PFSK-1 (cell line): ENCODE measurements around the gene PHF12.

ENCODE experiments used
- FOXP2 ChIP-seq: optimal IDR thresholded peaks from 2 replicates; pipeline ENCODE3; 2011; ENCODE audit warnings: borderline replicate concordance, control low read depth, inconsistent platforms; ENCODE audit not compliant: insufficient read depth; ENCODE audit errors: extremely low read length, extremely low read depth
- POLR2AphosphoS5 ChIP-seq: IDR thresholded peaks from 2 replicates; pipeline ENCODE4 v1.6.1; 2012; ENCODE audit warnings: low read depth, mild to moderate bottlenecking, control low read depth, low read length, moderate library complexity
- SIN3A ChIP-seq: IDR thresholded peaks from 2 replicates; pipeline ENCODE4 v1.6.1; 2012; ENCODE audit warnings: mild to moderate bottlenecking, low read length, moderate library complexity, borderline replicate concordance; ENCODE audit not compliant: insufficient read depth
- TAF1 ChIP-seq: IDR thresholded peaks from 2 replicates; pipeline ENCODE4 v1.6.1; 2012; ENCODE audit warnings: low read length, control low read depth, borderline replicate concordance; ENCODE audit not compliant: insufficient read depth
- TF ChIP-seq, protein P1 (sequence below), 2 experiments: IDR thresholded peaks; 2 replicates each; pipeline versions ENCODE4 v1.6.1 to v1.8.0; 2011 to 2012; ENCODE audit warnings: low read depth in 2 of 2, low read length in 2 of 2, control low read depth in 1 of 2, inconsistent platforms in 1 of 2, mild to moderate bottlenecking in 1 of 2, moderate library complexity in 1 of 2; ENCODE audit not compliant: insufficient read depth in 1 of 2

Gene PHF12

DNA sequence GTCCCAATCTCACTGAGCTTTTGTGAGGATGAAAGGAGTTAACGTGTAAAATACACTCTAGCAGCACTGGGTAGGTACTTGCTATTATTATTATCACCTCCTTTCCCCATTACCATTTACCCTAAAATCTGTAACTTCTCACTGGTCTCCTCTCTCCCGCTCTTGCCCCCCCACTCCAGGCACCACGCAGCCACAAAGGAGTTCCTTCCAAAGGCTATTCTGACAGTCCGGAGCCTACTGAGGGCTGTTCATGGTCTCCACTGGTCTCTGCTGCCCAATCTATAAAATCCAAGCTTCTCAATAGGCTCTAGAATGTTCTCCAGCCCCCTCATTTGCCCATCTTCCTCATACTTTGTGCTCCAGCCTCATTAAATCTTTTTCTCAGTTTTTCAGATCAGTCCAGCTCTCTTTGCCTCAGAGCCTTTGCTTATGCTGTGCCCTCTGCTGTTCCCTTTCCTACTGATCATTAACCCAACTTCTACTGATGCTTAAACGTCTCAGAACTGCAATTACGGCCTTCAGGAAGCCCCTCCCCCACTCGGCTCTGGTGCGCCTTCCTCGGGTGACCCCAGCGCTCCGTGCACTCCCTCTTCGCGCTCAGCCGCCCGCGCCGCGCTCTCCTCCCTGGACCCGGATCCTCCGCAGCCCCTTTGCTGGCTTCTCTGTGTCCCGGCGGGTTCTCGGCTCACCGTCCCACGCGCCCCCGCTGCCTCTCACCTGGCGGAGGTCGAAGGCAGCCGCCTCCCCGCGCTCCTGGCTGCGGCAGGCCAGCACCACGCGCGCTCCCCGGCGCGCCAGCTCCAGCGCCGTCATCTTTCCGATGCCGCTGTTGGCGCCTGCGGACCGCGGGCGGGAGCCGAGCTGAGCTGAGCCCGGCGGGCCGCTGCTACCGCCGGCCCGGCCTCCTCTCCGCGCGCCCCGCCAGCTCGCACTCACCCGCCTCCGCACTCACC is 49.2 kb downstream of the PHF12 start:
- TF ChIP-seq, protein P1, sequence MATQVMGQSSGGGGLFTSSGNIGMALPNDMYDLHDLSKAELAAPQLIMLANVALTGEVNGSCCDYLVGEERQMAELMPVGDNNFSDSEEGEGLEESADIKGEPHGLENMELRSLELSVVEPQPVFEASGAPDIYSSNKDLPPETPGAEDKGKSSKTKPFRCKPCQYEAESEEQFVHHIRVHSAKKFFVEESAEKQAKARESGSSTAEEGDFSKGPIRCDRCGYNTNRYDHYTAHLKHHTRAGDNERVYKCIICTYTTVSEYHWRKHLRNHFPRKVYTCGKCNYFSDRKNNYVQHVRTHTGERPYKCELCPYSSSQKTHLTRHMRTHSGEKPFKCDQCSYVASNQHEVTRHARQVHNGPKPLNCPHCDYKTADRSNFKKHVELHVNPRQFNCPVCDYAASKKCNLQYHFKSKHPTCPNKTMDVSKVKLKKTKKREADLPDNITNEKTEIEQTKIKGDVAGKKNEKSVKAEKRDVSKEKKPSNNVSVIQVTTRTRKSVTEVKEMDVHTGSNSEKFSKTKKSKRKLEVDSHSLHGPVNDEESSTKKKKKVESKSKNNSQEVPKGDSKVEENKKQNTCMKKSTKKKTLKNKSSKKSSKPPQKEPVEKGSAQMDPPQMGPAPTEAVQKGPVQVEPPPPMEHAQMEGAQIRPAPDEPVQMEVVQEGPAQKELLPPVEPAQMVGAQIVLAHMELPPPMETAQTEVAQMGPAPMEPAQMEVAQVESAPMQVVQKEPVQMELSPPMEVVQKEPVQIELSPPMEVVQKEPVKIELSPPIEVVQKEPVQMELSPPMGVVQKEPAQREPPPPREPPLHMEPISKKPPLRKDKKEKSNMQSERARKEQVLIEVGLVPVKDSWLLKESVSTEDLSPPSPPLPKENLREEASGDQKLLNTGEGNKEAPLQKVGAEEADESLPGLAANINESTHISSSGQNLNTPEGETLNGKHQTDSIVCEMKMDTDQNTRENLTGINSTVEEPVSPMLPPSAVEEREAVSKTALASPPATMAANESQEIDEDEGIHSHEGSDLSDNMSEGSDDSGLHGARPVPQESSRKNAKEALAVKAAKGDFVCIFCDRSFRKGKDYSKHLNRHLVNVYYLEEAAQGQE (IDR thresholded peaks at IDR 0.05; ENCODE audit: insufficient read depth in 1 of 2, low read depth in 2 of 2, low read length in 2 of 2): no peak
- no peak for TF ChIP-seq FOXP2
- peak; percentile 32; the same call in 1 of the 2 replicates for TF ChIP-seq TAF1

DNA sequence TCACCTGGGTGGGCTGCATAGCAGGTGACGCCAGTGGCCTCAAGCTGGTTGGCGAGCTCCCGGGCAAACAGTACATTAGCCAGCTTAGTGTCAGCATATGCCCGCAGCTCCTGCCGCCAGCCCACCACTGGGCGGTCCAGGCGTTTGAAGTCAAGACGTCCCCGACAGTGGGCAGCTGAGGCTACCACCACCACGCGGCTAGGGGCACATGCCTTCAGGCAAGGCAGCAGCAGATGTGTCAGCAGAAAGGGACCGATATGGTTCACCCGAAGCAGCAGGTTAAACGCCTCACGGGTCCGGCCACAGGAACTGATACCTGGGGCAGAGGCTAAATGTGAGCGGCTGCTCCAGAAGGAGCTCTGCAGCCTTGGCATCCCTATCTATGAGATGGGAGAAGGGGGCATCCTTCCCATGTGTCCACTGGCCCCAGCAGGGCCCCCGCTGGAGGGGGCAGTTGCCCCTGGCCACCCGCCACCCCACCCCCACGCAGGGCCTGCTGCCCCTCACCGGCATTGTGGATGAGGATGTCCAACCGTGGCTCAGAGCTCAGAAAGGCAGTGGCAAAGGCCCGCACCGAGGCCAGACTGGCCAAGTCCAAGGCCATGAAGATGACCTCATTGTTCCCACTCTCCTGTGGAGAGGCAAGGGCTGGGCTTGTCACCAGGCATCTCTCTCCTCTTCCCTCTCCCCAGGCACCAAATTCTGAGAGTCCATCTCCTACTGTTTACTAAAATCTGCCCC is 50.2 kb downstream of the PHF12 start:
- TF ChIP-seq POLR2AphosphoS5 (no peak), TAF1 (no peak), SIN3A (no peak), FOXP2 (no peak)
- TF ChIP-seq, protein P1 (IDR thresholded peaks at IDR 0.05; ENCODE audit: insufficient read depth in 1 of 2, low read depth in 2 of 2, low read length in 2 of 2): no peak

DNA sequence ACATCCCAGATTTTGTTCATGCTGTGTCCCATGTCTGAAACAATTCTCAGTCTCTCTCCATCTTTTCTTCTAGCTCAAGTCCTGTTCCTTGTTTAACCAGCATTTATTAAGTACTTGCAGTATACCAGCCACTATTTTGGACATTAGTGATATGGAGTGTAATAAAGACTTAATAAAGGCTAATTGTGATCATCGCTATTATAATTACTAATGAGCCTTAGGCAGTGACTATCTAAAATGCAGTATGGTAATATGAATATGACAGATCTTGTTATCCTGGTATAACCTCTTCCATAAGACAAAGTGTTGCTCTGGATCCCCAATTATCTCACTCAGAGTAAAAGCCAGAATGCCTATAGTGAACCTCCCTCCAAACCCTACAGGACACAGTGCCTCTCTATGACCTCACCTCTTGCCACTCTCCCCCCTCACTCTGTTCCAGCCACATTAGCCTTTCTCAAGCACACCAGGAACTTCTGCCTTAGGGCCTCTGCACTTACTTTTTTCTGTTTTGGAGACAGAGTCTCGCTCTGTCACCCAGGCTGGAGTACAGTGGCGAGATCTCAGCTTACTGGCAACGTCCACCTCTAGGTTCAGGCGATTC is 52.0 kb downstream of the PHF12 start:
- TF ChIP-seq SIN3A (no peak), POLR2AphosphoS5 (no peak), TAF1 (no peak), FOXP2 (no peak)
- TF ChIP-seq, protein P1 (IDR thresholded peaks at IDR 0.05; ENCODE audit: insufficient read depth in 1 of 2, low read depth in 2 of 2, low read length in 2 of 2): no peak

DNA sequence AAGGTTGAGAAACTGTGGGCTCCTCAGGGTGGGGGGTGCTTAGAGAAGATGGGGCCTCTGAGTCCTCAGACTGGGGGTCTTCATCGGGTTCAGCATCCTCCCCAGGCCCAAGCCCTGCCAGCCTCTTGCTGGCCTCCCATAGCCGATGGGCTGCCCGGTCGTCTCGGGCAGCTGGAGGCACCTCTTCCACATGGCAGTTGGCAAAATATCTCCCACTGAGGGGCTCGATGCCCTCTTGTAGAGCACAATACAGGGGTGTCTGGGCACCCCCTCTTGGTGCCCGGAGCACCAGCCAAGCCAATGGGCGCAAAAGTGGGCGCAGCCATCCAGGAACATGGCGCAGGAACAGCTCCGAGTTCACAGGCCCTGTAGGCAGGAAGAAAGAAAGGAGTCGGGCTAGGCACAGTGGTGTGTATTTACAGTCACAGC is 52.8 kb downstream of the PHF12 start:
- no peak for TF ChIP-seq SIN3A
- no peak for TF ChIP-seq FOXP2
- TF ChIP-seq, protein P1 (IDR thresholded peaks at IDR 0.05; ENCODE audit: insufficient read depth in 1 of 2, low read depth in 2 of 2, low read length in 2 of 2): no peak
- no peak for TF ChIP-seq TAF1
- TF ChIP-seq POLR2AphosphoS5: no peak
